GM12878 (cell line): Measurements from ENCODE around the gene DCLRE1B. TPM values are rescaled to one million over a fixed set of nuclear protein-coding genes. Genes with fewer than 3 reads are reported as not detected.
A peak's percentile ranks its signal among the peaks of the same experiment; 100 is the strongest.

ENCODE experiments used
- ATAC-seq: fragments of 200-7000 bp; cut with Tn5 transposase; 3 replicates; pipeline ENCODE4 v1.9.1; 2020; ENCODE audit warnings: mild to moderate bottlenecking, moderate library complexity
- BruUV-seq: library from RNA; stranded (reverse); fragments of 400-500 nt; replicated peaks from 2 replicates; lab custom pipeline; 2021; lab: Mats Ljungman, UMichigan
- CTCF ChIA-PET: fragments of 300-600 bp; sonication (Branson Sonifier 250); formaldehyde crosslinking; extraction: SDS; loops from one replicate; lab custom pipeline; 2021; ENCODE audit warnings: inconsistent platforms; lab: Yijun Ruan, JAX
- POLR2A ChIA-PET: fragments of 350-600 bp; formaldehyde crosslinking; extraction: SDS; loops from one replicate; lab custom pipeline; 2021; ENCODE audit warnings: inconsistent platforms; lab: Charles Lee
- RAD21 ChIA-PET: fragments of 300-600 bp; sonication (Branson Sonifier 250); formaldehyde crosslinking; loops from one replicate; lab custom pipeline; 2023; ENCODE audit warnings: antibody characterized with exemption; ENCODE audit not compliant: unreplicated experiment; lab: Charles Lee
- SMC1A ChIA-PET: fragments of 300-600 bp; sonication (Branson Sonifier 250); formaldehyde crosslinking; loops from one replicate; lab custom pipeline; 2023; ENCODE audit not compliant: unreplicated experiment, uncharacterized antibody; lab: Charles Lee
- DNase-seq: peaks from one replicate; pipeline ENCODE4 v3.0.0-alpha.2; 2011; ENCODE audit warnings: low read depth, low spot score
- FAIRE-seq: peaks from 3 replicates; lab custom pipeline; 2011; peaks lifted over from hg19 to GRCh38; lab: Jason Lieb, UNC
- H2AFZ ChIP-seq: 2 replicates; pipeline ENCODE4 v1.6.0; 2011; ENCODE audit warnings: low read depth, low read length, control low read depth; ENCODE audit not compliant: control insufficient read depth
- H3K27ac ChIP-seq: 2 replicates; pipeline ENCODE4 v1.5.1; 2011; ENCODE audit warnings: control low read depth; ENCODE audit not compliant: control insufficient read depth, insufficient read depth
- H3K27me3 ChIP-seq, 2 experiments: replicated peaks in 1 of 2; 2 replicates each; pipeline versions ENCODE4 v1.6.0 to v1.6.1; 2011; ENCODE audit warnings: low read length in 1 of 2; ENCODE audit not compliant: control insufficient read depth in 2 of 2, insufficient read depth in 2 of 2
- H3K36me3 ChIP-seq, 2 experiments: 2 replicates each; pipeline ENCODE4 v1.5.1; 2011; ENCODE audit warnings: low read length in 1 of 2; ENCODE audit not compliant: control insufficient read depth in 2 of 2, insufficient read depth in 2 of 2
- H3K4me1 ChIP-seq: 2 replicates; pipeline ENCODE4 v1.6.1; 2011; ENCODE audit warnings: mild to moderate bottlenecking, low read length, moderate library complexity, mixed read lengths; ENCODE audit not compliant: control insufficient read depth, insufficient read depth
- H3K4me2 ChIP-seq: 2 replicates; pipeline ENCODE4 v1.6.0; 2011; ENCODE audit warnings: control low read depth; ENCODE audit not compliant: control insufficient read depth, insufficient read depth
- H3K4me3 ChIP-seq: fragments of 200-600 bp; sonication (generic); 2 replicates; pipeline ENCODE4 v1.5.1; 2016
- H3K79me2 ChIP-seq: 2 replicates; pipeline ENCODE4 v1.6.0; 2011; ENCODE audit warnings: low read length; ENCODE audit not compliant: control insufficient read depth, insufficient read depth
- H3K9ac ChIP-seq: 2 replicates; pipeline ENCODE4 v1.8.0; 2011; ENCODE audit warnings: low read length, control low read depth, mixed read lengths; ENCODE audit not compliant: control insufficient read depth, insufficient read depth
- H3K9me3 ChIP-seq: replicated peaks from 3 replicates; pipeline ENCODE4 v1.5.1; 2011; ENCODE audit warnings: mild to moderate bottlenecking, low read length; ENCODE audit not compliant: control insufficient read depth, insufficient read depth
- H4K20me1 ChIP-seq: 2 replicates; pipeline ENCODE4 v1.6.0; 2011; ENCODE audit not compliant: control insufficient read depth, insufficient read depth
- BACH1 ChIP-seq: fragments of 450-650 bp; IDR thresholded peaks from 2 replicates; pipeline ENCODE4 v1.6.1; 2017; ENCODE audit warnings: mild to moderate bottlenecking, borderline replicate concordance
- EED ChIP-seq: sonication (generic); IDR thresholded peaks from 2 replicates; pipeline ENCODE4 v1.6.1; 2016; ENCODE audit warnings: antibody characterized with exemption, low read depth
- EP300 ChIP-seq, 2 experiments: fragments of 150-350 bp in 1 of 2; IDR thresholded peaks; 2 replicates each; pipeline ENCODE4 v1.6.1; 2011 to 2012; ENCODE audit warnings: low read depth in 2 of 2, low read length in 2 of 2, borderline replicate concordance in 1 of 2, improper control_type of control experiment in 1 of 2, inconsistent platforms in 1 of 2; ENCODE audit not compliant: control insufficient read depth in 1 of 2
- IRF4 ChIP-seq: IDR thresholded peaks from 2 replicates; pipeline ENCODE4 v1.6.1; 2011; ENCODE audit warnings: low read depth, low read length
- LARP7 ChIP-seq: fragments of 450-650 bp; IDR thresholded peaks from 2 replicates; pipeline ENCODE4 v1.6.1; 2017; ENCODE audit warnings: mild to moderate bottlenecking
- POLR2A ChIP-seq: IDR thresholded peaks from 2 replicates; pipeline ENCODE4 v1.6.1; 2011; ENCODE audit warnings: low read depth, mild to moderate bottlenecking, low read length
- RCOR1 ChIP-seq: conservative IDR thresholded peaks from 2 replicates; pipeline ENCODE4 v1.6.1; 2012; ENCODE audit warnings: low read depth, low read length, improper control_type of control experiment
- SMC3 ChIP-seq: IDR thresholded peaks from 2 replicates; pipeline ENCODE4 v1.6.1; 2011; ENCODE audit warnings: low read length, improper control_type of control experiment, borderline replicate concordance
- WGBS: methylation state at CpG from one replicate; pipeline ENCODE4 v1.1.6; 2016; ENCODE audit warnings: low lambda C conversion rate; ENCODE audit not compliant: insufficient replicate concordance, insufficient coverage; ENCODE audit errors: missing lambda C conversion rate; 5-methylcytosine and 5-hydroxymethylcytosine counted together
- in situ Hi-C: fragments of 300-500 bp; cut with MboI; formaldehyde crosslinking; loops from 9 replicates; pipeline ENCODE4 v1.14.3; 2018; ENCODE audit warnings: mixed read lengths
- intact Hi-C: fragments of 100-400 bp; cut with micrococcal nuclease; formaldehyde crosslinking; loops from one replicate; pipeline ENCODE4 v1.14.2; 2022; ENCODE audit not compliant: unreplicated experiment
- polyA plus RNA-seq, 11 experiments: library from polyadenylated mRNA; depleted of rRNA in 4 of 11; unstranded in 6 of 11; stranded (reverse) in 5 of 11; fragments of >200 nt; fragmentation: Nextera tagmentation in 4 of 11; fragmentation: Illumina TruSeq in 1 of 11; extraction: Ambion mirVana in 4 of 11; extraction: Trizol in 1 of 11; gene quantifications; 1 replicate in 1 of 11; 2 replicates in 10 of 11; pipeline versions ENCODE4 v1.2.1 to v1.2.3, GENCODE V29; 2011 to 2016; ENCODE audit warnings: inconsistent platforms in 2 of 11, missing spikeins in 2 of 11, low read depth in 1 of 11
- total RNA-seq, 4 experiments: library from RNA; depleted of rRNA in 3 of 4; stranded (reverse); fragments of >200 nt in 3 of 4; fragmentation: Illumina TruSeq in 1 of 4; extraction: Trizol in 1 of 4; gene quantifications; 2 replicates each; pipeline versions ENCODE4 v1.2.1 to v1.2.3, GENCODE V29; 2013 to 2021
- TF ChIP-seq, protein P1 (sequence below): fragments of 450-650 bp; IDR thresholded peaks from 2 replicates; pipeline ENCODE4 v1.6.1; 2017; ENCODE audit warnings: antibody characterized with exemption, mild to moderate bottlenecking, moderate library complexity
- TF ChIP-seq, protein P2 (sequence below): fragments of 450-650 bp; IDR thresholded peaks from 2 replicates; pipeline ENCODE4 v1.6.1; 2018; ENCODE audit warnings: mild to moderate bottlenecking, low read depth, moderate library complexity; ENCODE audit not compliant: partially characterized antibody
- TF ChIP-seq, protein P3 (sequence below): IDR thresholded peaks from 2 replicates; pipeline ENCODE4 v1.6.1; 2012; ENCODE audit warnings: low read depth, low read length, improper control_type of control experiment
- TF ChIP-seq, protein P4 (sequence below): fragments of 450-650 bp; formaldehyde crosslinking; IDR thresholded peaks from 2 replicates; pipeline ENCODE4 v1.4.0; 2022; ENCODE audit warnings: mild to moderate bottlenecking, moderate library complexity

The DCLRE1B gene
- total and polyA plus RNA-seq, 10 of the 15 experiments (the other 5 are each of a cell fraction or from before 2014, with no cell fraction given): 5.4 to 18.3 (median 13.4) TPM

DNA sequence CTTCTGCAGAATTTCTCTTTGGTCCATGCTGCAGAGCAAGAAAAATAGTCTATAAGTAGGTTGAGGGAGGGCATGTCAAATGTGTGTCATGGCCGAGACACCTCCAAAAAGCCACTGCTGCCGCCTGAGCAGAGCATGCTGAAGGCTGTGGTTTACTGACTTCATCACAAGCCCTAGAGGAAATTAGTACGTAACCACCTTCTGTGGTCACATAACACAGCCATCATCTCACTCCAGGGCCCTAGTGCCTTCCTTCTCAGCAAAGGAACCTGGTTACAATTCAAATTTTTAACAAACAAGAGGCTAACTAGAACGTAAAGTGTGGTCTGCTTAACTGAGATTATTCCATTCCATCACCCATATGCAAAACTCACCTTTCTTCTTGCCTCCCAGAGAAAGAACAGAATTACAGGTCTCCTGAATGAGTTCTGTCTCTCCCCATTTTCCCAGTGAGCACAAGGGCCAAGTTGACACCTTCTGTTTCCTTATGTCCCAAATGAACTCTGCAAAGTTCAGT, 33.5 kb upstream of the DCLRE1B start, which contains the start of gene PTPN22:
Gene PTPN22 (minus strand): TSS at position 116 of the 517 bp plus-strand sequence.
- WGBS: 1% methylated on average over 4 of the region's 4 CpGs
- peak within 1 kb of the TSS; percentile 90 for H2AFZ ChIP-seq
- SMC1A ChIA-PET: interaction anchor here (1.1 to 1.3 kb wide), 4 partner anchors 10 to 32 kb away, joined by 3 to 16 read pairs (median 9); partner anchors contain the start of gene AP4B1
- intact Hi-C loops (loop anchor here (1.0 kb wide), 1 partner anchor 12 kb away; no protein-coding TSS in a partner anchor), in situ Hi-C loops (no loop called here)
- H3K79me2 ChIP-seq: peaks cover 48% of the 10 kb centered on the region
- H3K4me2 ChIP-seq: peak within 1 kb of the TSS; percentile 60
- peak; percentile 90 for DNase-seq
- H3K9me3 ChIP-seq: no peaks in the 10 kb centered on the region
- H3K27ac ChIP-seq: peak within 1 kb of the TSS; percentile 79
- peaks cover 47% of the 10 kb centered on the region for H3K4me1 ChIP-seq
- no peaks in the 10 kb centered on the region for H4K20me1 ChIP-seq
- H3K9ac ChIP-seq: peak within 1 kb of the TSS; percentile 86
- H3K36me3 ChIP-seq: peaks cover 0 to 4% of the 10 kb centered on the region in 2 experiments; a peak in 2 of 4 replicates
- ATAC-seq: peak; percentile 87
- RAD21 ChIA-PET: interaction anchor here (0.9 to 1.3 kb wide), 5 partner anchors 11 to 33 kb away, joined by 3 to 12 read pairs (median 3); partner anchors contain the start of gene AP4B1
- no peaks in the 10 kb centered on the region for H3K27me3 ChIP-seq
- FAIRE-seq: peak; percentile 74
- H3K4me3 ChIP-seq: peak within 1 kb of the TSS; percentile 89
- no TSS peak for BruUV-seq
- CTCF ChIA-PET: interaction anchor here (0.6 to 1.3 kb wide), 5 partner anchors 12 to 36 kb away, joined by 3 to 7 read pairs (median 4); partner anchors contain the start of gene AP4B1
- POLR2A ChIA-PET: interaction anchor here (1.0 to 1.3 kb wide), 3 partner anchors 10 to 32 kb away, joined by 5 to 12 read pairs (median 9); partner anchors contain the start of gene AP4B1
- TF ChIP-seq, protein P1, sequence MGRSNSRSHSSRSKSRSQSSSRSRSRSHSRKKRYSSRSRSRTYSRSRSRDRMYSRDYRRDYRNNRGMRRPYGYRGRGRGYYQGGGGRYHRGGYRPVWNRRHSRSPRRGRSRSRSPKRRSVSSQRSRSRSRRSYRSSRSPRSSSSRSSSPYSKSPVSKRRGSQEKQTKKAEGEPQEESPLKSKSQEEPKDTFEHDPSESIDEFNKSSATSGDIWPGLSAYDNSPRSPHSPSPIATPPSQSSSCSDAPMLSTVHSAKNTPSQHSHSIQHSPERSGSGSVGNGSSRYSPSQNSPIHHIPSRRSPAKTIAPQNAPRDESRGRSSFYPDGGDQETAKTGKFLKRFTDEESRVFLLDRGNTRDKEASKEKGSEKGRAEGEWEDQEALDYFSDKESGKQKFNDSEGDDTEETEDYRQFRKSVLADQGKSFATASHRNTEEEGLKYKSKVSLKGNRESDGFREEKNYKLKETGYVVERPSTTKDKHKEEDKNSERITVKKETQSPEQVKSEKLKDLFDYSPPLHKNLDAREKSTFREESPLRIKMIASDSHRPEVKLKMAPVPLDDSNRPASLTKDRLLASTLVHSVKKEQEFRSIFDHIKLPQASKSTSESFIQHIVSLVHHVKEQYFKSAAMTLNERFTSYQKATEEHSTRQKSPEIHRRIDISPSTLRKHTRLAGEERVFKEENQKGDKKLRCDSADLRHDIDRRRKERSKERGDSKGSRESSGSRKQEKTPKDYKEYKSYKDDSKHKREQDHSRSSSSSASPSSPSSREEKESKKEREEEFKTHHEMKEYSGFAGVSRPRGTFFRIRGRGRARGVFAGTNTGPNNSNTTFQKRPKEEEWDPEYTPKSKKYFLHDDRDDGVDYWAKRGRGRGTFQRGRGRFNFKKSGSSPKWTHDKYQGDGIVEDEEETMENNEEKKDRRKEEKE: no peak
- peak; percentile 14; the same call in 1 of the 2 replicates for TF ChIP-seq BACH1
- peak; percentile 58 for TF ChIP-seq EED
- TF ChIP-seq POLR2A: peak; percentile 90
- peak; percentile 80 for TF ChIP-seq IRF4
- TF ChIP-seq, protein P2, sequence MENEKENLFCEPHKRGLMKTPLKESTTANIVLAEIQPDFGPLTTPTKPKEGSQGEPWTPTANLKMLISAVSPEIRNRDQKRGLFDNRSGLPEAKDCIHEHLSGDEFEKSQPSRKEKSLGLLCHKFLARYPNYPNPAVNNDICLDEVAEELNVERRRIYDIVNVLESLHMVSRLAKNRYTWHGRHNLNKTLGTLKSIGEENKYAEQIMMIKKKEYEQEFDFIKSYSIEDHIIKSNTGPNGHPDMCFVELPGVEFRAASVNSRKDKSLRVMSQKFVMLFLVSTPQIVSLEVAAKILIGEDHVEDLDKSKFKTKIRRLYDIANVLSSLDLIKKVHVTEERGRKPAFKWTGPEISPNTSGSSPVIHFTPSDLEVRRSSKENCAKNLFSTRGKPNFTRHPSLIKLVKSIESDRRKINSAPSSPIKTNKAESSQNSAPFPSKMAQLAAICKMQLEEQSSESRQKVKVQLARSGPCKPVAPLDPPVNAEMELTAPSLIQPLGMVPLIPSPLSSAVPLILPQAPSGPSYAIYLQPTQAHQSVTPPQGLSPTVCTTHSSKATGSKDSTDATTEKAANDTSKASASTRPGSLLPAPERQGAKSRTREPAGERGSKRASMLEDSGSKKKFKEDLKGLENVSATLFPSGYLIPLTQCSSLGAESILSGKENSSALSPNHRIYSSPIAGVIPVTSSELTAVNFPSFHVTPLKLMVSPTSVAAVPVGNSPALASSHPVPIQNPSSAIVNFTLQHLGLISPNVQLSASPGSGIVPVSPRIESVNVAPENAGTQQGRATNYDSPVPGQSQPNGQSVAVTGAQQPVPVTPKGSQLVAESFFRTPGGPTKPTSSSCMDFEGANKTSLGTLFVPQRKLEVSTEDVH: peak; percentile 59
- TF ChIP-seq LARP7: no peak
- no peak for TF ChIP-seq SMC3
- peak in 1 of 2 experiments; percentile 86; a peak in 3 of 4 replicates for TF ChIP-seq EP300 (IDR thresholded peaks at IDR 0.05; ENCODE audit: borderline replicate concordance in 1 of 2, control insufficient read depth in 1 of 2, low read depth in 2 of 2, low read length in 2 of 2)
- no peak for TF ChIP-seq RCOR1
- TF ChIP-seq, protein P3, sequence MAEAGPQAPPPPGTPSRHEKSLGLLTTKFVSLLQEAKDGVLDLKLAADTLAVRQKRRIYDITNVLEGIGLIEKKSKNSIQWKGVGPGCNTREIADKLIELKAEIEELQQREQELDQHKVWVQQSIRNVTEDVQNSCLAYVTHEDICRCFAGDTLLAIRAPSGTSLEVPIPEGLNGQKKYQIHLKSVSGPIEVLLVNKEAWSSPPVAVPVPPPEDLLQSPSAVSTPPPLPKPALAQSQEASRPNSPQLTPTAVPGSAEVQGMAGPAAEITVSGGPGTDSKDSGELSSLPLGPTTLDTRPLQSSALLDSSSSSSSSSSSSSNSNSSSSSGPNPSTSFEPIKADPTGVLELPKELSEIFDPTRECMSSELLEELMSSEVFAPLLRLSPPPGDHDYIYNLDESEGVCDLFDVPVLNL: no peak
- TF ChIP-seq, protein P4, sequence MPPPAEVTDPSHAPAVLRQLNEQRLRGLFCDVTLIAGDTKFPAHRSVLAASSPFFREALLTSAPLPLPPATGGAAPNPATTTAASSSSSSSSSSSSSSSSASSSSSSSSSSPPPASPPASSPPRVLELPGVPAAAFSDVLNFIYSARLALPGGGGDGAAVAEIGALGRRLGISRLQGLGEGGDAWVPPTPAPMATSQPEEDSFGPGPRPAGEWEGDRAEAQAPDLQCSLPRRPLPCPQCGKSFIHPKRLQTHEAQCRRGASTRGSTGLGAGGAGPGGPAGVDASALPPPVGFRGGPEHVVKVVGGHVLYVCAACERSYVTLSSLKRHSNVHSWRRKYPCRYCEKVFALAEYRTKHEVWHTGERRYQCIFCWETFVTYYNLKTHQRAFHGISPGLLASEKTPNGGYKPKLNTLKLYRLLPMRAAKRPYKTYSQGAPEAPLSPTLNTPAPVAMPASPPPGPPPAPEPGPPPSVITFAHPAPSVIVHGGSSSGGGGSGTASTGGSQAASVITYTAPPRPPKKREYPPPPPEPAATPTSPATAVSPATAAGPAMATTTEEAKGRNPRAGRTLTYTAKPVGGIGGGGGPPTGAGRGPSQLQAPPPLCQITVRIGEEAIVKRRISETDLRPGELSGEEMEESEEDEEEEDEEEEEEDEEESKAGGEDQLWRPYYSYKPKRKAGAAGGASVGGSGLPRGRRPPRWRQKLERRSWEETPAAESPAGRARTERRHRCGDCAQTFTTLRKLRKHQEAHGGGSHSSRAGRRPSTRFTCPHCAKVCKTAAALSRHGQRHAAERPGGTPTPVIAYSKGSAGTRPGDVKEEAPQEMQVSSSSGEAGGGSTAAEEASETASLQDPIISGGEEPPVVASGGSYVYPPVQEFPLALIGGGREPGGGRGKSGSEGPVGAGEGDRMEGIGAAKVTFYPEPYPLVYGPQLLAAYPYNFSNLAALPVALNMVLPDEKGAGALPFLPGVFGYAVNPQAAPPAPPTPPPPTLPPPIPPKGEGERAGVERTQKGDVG (CRISPR knock-in tag): no peak
